Measurements from ENCODE around the gene DBNDD2.

Gene DBNDD2, protein sequence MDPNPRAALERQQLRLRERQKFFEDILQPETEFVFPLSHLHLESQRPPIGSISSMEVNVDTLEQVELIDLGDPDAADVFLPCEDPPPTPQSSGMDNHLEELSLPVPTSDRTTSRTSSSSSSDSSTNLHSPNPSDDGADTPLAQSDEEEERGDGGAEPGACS

GRCh38 chr20:45407783-45408645 lies at the start of gene DBNDD2:
Gene DBNDD2 (plus strand): TSS chr20:45408289. CDS start chr20:45408468, 179 bp downstream.
- DNase-seq: no peak

- no peak for DNase-seq
Observed at GRCh38 chr20:45359069-45359405, 49.1 kb upstream of the DBNDD2 start.

- no peak for DNase-seq
Observed at GRCh38 chr20:45359406-45360148, 48.5 kb upstream of the DBNDD2 start.

DNA sequence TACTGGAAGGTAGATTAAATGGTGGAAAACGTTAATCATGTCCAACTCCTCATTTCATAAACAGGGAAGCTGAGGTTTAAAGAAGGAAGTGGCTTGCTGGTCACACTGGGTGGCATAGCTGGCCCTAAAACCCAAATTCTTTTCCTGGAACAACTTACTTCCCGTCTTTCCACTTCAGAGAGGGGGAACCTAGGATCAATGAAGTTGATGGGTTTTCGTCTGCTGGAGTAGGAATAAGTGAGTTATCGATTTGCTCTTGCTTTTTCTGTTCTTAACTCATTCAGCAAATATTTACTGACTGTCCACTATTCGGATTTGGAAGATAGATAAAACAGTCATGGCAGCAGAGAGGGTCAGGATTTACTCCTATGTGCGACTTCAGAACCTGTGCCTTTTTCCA lies 46.3 kb upstream of the DBNDD2 start:
- no peak for DNase-seq

GRCh38 chr20:45362804-45363610 lies 45.1 kb upstream of the DBNDD2 start, which contains the start of gene SYS1:
Gene SYS1 (plus strand): TSS chr20:45363156. CDS start chr20:45363532, 376 bp downstream.
- peak; percentile 95 to 97 for DNase-seq

GRCh38 chr20:45363611-45364492 lies 44.2 kb upstream of the DBNDD2 start:
- no peak for DNase-seq

DNA sequence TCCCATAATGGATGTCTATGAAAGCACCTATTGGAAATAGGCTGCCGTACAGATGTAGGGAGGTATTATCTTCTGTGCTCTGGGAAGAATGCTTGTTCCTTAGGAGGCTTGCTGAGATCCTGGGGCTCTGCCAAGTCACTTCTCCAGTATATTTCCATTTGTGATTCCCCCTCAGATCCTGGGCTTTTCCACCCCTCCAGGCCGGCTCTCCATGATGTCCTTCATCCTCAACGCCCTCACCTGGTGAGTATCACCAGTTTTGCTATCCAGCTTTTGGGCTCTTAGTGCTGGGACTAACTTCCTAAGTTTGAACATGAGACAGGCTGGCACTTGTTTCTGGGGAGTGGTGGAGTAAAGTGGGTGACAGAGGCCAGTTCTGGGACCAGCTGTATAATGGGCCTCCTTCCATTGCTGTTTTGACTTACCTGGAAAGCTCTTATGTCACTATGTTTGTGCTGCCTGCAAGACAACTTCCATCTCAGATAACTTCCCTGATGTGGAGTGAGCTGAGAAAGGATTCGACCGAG lies 42.6 kb upstream of the DBNDD2 start:
- no peak for DNase-seq

DNA sequence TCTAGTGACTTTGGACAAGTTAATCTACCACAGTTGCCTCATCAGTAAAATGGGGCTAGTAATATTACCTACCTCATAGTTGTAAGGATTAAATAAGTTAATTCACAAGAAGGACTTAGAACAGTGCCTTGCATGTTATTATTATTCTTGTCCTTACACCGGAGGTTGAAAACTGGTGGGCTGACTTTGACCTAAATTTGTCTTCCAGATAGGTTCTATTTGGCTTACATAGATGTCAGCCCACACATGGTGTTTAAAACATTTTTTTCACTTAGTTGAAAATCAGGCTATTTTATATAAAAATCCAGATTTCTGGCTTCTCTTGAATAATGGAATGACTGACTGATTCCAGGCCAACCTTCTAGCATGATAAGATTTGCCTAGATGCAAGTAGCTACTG lies 41.9 kb upstream of the DBNDD2 start:
- no peak for DNase-seq

GRCh38 chr20:45366631-45367030 lies 41.5 kb upstream of the DBNDD2 start:
- DNase-seq: no peak

- DNase-seq: no peak
Observed at GRCh38 chr20:45367126-45367525, 41.0 kb upstream of the DBNDD2 start.

DNA sequence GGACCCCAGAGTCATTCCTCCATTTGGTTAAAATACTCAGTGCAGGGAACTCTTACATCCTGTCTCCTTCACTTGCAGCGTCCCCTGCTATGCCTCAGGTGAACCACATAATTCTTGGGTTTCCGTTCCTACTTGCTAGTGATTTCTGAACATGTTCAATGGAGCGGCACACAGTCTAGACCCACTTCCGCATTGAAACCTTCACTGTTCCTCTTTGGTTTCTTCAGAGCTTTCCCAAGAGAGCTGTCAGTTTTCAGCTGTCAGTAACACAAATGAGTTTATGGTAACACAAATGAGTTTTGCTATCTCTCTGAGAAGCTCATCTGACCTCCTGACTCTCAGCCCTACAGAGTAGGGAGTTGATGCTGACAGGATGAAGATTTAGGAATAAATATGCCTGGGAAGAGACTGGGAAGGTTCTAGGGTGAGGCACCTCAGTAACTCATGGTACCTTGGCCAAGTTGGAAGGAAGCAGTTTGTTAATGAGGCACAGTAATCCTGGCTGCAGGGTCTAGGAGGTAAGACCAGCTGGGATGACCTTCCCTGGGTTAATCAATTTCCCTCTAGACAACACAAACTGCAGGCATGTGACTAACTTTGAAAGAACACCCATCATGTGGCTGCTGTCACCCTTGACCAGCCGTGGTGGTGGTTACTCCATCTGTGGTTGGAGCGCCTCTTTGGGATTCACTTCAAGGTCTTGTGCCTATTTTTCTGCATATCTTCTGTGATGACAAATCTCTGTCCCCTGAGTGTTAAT lies 39.7 kb upstream of the DBNDD2 start:
- DNase-seq: no peak

- no peak for DNase-seq
Observed at GRCh38 chr20:45370571-45371160, 37.4 kb upstream of the DBNDD2 start.

GRCh38 chr20:45372241-45372640 lies 35.8 kb upstream of the DBNDD2 start:
- DNase-seq: no peak

DNA sequence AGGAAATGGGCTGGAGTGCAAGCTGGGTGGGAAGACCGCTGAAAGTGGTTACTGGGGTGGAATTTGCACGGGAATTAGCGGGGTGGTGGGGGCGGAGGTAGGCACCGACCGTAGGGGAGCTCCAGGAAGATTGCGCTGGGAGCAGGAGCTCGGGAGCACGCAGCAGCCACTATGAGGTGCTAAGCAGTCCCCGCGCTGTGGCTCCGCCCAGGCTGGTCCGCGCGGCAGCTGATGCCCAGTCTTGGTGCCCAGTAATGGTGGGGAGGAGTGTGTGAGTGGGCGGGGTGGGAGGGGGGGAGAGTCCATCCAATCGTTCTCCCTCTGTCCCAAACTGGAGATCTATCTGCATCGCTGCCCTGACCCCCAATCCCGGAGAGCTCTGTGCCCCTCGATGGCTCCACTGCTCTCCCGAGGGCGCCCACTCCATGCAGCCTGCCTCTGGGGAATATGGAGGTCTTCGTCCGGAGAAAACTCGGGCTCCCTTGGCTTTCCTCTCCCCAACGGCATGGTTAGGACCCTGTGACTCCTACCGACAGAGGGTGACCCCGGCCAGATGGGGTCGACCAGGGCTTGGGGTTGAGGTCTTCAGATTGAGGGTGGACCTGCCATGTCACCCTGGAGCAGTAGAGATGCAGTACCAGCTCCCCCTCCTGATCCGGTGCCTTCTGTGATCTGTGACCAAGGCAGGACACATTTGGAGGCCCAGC lies 35.3 kb upstream of the DBNDD2 start:
- peak in 1 of 2 experiments; percentile 70 for DNase-seq

- peak; percentile 85 to 88 for DNase-seq
Observed at GRCh38 chr20:45373353-45374100, 34.6 kb upstream of the DBNDD2 start.

- DNase-seq: no peak
Observed at GRCh38 chr20:45374101-45374467, 34.0 kb upstream of the DBNDD2 start.

DNA sequence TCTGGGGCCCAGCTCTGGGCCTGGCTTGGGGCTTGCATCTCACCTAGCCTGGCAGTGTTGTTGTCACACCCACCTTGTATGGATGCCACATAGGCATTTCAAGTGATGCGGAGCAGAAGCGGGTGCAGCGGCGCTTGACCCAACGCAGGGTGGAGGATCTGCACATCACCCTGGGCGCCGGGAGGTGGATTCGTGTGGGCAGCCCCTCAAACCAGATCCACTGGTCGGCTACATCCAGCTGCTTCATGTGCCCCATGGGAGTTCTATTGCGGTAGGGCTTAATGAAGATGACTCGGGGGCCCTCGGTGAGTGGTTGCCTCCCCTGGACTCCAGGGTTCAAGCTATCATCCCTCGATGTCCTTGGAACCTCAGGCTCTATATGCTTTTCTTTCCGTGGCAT lies 33.1 kb upstream of the DBNDD2 start:
- DNase-seq: no peak

DNA sequence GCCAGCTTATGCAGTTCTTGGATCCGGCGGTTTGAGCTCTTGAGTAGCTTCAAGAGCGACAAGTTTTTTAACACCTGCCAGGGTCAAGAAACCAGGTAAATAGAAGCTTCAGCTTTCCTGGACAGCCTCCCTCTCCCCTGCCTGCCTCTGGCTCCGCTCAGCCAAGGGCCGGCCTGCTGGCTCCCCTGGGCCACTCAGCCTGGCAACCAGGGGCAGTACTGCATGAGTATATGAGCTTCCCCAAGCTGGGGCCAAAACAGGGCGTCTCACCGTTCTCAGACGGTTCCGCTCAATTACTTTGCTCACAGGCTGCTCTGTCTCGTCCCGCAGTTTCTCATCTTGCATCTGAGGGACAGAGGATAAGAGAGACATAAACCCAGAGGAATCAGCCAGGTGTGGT lies 30.8 kb upstream of the DBNDD2 start:
- no peak for DNase-seq

DNA sequence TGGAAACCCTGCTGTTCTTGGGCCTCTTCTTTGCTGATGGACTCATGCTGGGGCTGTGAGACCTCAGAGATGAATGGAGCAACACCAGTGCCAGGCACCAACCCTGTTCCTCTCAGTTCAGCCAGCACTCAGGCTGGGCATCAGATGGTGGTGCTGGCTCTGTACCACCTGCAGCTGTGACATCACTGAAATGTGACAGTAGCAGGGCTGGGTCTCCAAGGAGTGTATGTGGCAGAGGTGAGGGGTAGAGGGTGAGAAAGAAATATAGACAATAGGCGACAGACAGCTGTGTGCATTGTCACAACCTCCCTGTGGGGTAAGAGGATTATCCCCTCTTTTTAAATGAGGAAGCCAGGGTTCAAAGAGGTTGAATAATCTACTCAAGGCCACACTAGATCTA lies 29.9 kb upstream of the DBNDD2 start, which contains the start of gene TP53TG5:
Gene TP53TG5, minus strand, starts transcription at position 135 of the 400 bp plus-strand sequence. Its CDS starts 89 bp downstream, at position 46.
- no peak for DNase-seq

Data from SHP77 (cell line).